GM19035 (cell line): Measurements from ENCODE around the gene CAPN15.
"Not testable (repeated sequence)": the region's sequence is repeated elsewhere in the genome, so short reads cannot be mapped to it uniquely, and the experiment has no call there.

ENCODE experiments used
- ATAC-seq: cut with Tn5 transposase; IDR thresholded peaks from one replicate; pipeline ENCODE4 v1.9.1; 2021; ENCODE audit not compliant: unreplicated experiment

The CAPN15 gene

GRCh38 chr16:589658-590187 lies 62.2 kb downstream of the CAPN15 start, which contains the start of gene RAB40C:
TSS of gene RAB40C (plus strand) at chr16:590066. CDS start at chr16:590292, 226 bp downstream.
- peak; percentile 73 for ATAC-seq

- no peak for ATAC-seq
Observed at GRCh38 chr16:590188-590814, 62.8 kb downstream of the CAPN15 start.

- ATAC-seq, result no peak
Observed at GRCh38 chr16:590815-591200, 63.3 kb downstream of the CAPN15 start.

DNA sequence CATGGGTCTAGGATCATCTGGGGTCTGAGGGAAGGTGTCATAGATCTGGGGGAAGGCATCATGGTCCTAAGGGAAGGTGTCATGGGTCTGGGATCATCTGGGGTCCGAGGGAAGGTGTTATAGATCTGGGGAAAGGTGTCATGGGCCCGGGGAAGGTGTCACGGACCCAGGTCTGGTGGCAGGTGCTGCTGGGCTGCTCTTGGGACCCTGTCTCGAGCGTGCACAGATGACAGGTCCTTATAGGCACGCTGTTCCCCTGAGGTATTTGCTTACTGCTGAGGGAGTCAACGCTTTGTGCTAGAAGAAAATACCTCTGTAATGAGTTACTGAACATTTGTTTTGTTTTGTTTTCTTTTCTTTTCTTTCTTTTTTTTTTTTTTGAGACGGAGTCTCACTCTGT lies 63.7 kb downstream of the CAPN15 start:
- ATAC-seq, result no peak

GRCh38 chr16:591892-592517 lies 64.5 kb downstream of the CAPN15 start:
- no peak for ATAC-seq

DNA sequence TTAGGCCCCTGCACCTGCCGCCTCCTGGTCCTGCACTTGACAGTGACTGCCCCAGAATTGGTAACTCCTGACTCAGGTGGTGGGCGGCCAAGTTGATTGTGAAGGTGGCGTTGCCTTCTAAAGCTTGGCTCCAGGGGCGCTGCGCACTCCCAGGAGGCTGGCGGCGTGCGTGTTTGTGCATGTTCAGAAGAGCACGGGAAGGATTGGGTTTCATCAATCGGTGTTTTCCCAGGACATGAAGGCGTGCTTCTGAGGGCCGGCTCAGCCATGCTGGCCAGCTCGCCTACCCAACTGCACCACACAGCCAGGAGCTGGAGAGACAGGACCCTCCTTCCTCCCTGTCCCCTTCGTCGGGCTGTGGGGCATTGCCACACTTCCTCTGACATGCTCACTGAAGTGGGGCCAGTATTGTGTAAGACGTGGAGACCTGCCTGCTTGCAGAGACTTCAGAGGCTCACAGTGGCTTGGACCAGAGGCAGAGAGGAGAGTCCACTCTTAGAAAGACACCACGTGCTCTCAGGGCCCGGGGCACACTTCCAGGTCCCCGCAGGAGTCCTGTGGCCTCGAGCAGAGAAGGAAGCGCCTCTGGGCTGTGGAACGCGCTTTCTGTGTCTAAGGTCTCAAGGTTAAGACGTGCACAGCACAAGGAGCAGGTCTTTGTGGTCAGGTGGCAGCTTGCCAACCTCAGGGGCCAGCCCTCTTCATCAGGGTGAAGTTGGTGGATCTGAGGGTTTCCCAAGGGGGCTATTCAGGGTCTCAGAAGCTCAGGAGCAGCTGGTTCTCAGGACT lies 65.2 kb downstream of the CAPN15 start:
- no peak for ATAC-seq

DNA sequence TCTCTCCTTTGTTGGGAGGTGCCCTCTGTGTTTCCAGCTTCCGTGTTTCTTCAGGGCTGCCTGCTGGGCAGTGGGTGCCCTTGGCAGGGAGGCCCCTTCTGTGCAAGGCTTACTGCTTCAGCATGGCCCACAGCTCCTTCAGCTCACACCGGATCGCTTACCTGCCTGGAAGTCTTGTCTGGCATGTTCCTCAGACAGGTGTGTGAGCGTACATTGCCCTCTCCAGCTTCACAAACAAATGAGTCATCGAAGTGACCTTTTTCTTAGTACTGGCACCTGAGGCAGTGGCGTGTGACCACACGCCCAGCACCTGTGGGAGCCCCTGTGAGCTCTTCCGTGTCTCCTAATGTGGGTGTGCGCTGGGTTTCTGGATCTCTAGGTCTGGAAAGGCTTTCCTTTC lies 65.9 kb downstream of the CAPN15 start:
- ATAC-seq, result no peak

DNA sequence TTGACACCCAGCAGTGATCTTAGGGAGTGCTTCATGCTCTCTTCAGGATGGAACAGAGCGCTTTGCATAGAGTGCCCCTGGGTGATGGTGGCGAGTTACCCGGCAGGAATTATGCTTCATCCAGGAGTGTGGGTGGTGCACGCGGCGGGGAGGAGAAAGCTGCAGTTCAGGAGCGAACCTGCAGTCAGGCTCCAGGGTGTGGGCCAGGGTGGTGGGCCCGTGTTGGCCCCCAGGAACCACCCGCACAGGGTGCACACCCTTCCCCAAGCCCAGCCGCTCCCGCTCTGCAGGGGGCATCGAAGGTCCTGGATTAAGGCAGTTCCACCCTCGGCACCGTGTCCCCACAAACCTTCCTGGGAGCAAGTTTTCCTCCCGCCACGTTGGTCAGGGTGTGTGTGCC lies 66.3 kb downstream of the CAPN15 start:
- ATAC-seq, result no peak

GRCh38 chr16:595094-595528 lies 67.6 kb downstream of the CAPN15 start:
- ATAC-seq, result no peak

DNA sequence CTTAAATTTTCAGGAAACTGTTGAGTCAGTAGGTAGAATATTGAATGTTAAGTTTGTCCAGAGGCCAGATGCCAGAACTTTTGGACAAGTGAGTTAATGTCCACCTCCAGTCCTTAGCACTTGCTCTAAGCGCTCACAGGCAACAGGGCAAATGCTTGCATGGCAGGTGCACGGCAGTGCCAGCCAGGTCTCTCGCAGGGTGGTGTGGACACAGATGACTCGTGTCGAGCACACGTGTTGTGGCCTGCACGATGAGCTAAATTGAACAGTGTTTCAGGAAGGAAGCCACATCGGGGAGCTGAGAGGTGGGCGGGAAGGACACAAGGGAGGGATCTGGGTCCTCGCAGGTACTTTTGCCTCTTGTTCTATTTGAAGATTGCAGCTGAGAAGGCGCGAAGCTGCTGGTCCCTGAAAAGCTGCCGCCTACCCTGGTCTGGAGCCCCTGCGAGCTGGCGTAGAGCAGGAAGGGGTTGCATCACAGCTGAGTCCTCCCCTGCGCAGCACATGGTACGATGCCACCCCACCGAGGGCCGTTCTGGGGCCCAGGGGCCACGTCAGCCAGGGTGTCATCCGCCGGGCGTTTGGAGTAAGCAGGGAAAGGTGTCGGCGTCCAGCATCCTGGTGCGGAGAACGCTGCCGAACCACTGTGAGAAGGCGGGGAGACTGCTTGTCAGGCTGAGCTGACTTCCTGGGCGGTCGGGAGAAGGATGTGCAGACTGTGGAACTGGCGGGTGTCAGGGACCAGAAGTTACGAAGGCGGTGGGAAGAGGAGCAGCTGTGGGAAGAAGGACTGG lies 68.6 kb downstream of the CAPN15 start:
- no peak for ATAC-seq

DNA sequence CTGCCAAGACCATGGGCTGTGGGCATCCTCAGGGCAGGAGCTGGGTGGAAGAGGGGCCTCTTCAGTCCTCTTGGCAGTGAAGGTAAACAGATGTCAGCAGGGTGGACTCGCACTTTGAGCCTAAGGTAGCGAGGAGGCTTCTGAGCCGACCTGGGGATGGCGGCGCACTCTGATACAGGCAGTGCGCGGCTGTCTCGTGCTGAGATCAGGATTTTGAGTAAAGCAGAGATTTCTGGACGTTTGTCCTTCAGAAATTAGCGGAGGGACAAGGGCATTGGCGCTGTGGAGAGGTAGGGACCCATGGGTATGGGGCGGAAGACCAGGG lies 69.2 kb downstream of the CAPN15 start:
- ATAC-seq, result no peak

DNA sequence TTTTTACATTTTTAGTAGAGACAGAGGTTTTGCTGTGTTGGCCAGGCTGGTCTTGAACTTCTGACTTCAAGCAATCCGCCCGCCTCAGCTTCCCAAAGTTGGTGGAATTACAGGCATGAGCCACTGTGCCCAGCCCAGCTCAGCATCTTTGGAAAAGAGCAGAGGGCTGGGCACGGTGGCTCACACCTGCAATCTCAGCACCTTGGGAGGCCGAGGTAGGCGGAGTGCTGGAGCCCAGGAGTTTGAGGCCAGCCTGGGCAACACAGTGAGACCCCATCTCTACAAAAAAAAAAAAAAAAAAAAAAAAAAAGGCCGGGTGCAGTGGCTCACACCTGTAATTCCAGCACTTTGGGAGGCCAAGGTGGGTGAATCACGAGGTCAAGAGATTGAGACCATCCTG lies 70.1 kb downstream of the CAPN15 start:
- not testable (repeated sequence) for ATAC-seq

DNA sequence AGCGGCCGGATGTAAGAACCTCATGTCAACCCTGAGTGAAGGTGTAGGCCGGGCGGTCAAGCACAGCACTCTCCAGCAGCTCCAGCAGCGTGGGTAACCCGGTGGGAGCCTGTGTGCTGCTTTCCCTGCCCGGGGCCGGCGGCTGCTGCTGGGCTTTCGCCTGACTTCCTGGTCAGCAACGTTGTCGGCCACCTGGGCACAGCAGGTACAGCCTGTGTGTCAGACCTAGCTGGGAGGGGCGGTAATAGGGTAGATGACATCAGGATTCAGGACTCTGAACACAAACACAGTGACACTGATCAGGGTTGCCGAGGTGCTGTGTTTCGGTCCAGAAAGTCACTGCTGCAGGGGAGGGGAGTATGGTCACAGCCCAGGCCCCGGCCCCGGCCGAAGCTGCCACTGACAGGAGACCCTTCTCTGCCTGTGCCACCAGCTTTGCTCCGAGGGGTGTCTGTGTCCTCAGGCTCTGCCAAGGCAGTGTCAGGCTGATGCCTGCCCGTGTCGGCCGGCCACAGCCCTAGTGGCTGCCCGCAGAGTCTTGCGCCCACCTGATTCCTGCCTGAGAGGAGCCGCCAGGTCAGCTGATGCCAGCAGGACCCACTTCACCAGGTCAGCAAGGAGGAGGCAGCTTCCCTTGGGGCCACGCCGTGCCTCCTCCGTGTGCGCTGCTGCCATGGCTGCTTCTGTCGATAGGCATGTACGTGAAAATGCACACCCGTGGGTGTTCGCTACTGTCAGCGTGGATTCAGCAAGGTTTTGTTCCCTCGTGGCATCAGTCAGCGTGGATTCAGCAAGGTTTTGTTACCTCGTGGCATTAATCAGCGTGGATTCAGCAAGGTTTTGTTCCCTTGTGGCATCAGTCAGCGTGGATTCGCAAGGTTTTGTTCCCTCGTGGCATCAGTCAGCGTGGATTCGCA lies 71.6 kb downstream of the CAPN15 start:
- ATAC-seq, result no peak

- no peak for ATAC-seq
Observed at GRCh38 chr16:600781-601180, 73.3 kb downstream of the CAPN15 start.

- ATAC-seq, result no peak
Observed at GRCh38 chr16:603933-604332, 76.4 kb downstream of the CAPN15 start.
